Subcutaneous abdominal adipose tissue (tissue), 5 donors: Measurements from ENCODE around the gene RAB4A.

ENCODE experiments used
- H3K27ac ChIP-seq: one replicate; pipeline ENCODE4 v1.7.0; 2013; ENCODE audit warnings: low read depth, mild to moderate bottlenecking, inconsistent platforms, low read length, moderate library complexity
- H3K27me3 ChIP-seq, 5 donors: one replicate each; pipeline ENCODE4 v1.7.0; 2013; ENCODE audit warnings: low read length in 5 of 5, inconsistent platforms in 1 of 5; ENCODE audit not compliant: control insufficient read depth in 5 of 5, insufficient read depth in 4 of 5
- H3K36me3 ChIP-seq, 5 donors: one replicate each; pipeline ENCODE4 v1.7.0; 2013; ENCODE audit warnings: low read length in 5 of 5; ENCODE audit not compliant: control insufficient read depth in 5 of 5, insufficient read depth in 5 of 5
- H3K4me1 ChIP-seq, 5 donors: one replicate each; pipeline ENCODE4 v1.7.0; 2013; ENCODE audit warnings: low read length in 5 of 5, mild to moderate bottlenecking in 3 of 5, moderate library complexity in 1 of 5; ENCODE audit not compliant: control insufficient read depth in 5 of 5, insufficient read depth in 5 of 5
- H3K4me3 ChIP-seq, 5 donors: one replicate each; pipeline ENCODE4 v1.7.0; 2013; ENCODE audit warnings: low read length in 5 of 5, low read depth in 1 of 5
- H3K9ac ChIP-seq, 5 donors: one replicate each; pipeline ENCODE4 v1.7.0; 2013; ENCODE audit warnings: low read length in 5 of 5, mild to moderate bottlenecking in 4 of 5, moderate library complexity in 3 of 5
- H3K9me3 ChIP-seq, 5 donors: one replicate each; pipeline ENCODE4 v1.7.0; 2013; ENCODE audit warnings: low read length in 5 of 5; ENCODE audit not compliant: control insufficient read depth in 5 of 5
- donor health status: healthy.
- donor health status: healthy.
- donor health status: healthy.
- donor health status: healthy.
- donor health status: healthy.

RAB4A gene

GRCh38 chr1:229229721-229230139, 41.2 kb upstream of the RAB4A start:
- peak overlapping the region; percentile 70 for H3K27ac ChIP-seq
- H3K9ac ChIP-seq = peak overlapping the region in 3 of 5 donors; percentile 32 to 72 (median 36)
- peak overlapping the region; percentile 26 to 50 (median 37) for H3K4me3 ChIP-seq
- H3K4me1 ChIP-seq = peaks cover 13 to 47% (median 33%) of the 10 kb centered on the region in 5 donors
- H3K36me3 ChIP-seq = no peaks in the 10 kb centered on the region
- no peaks in the 10 kb centered on the region for H3K9me3 ChIP-seq
- no peaks in the 10 kb centered on the region for H3K27me3 ChIP-seq

GRCh38 chr1:229230140-229230892, 40.6 kb upstream of the RAB4A start:
- H3K9me3 ChIP-seq = no peaks in the 10 kb centered on the region
- no peaks in the 10 kb centered on the region for H3K27me3 ChIP-seq
- peak overlapping the region in 4 of 5 donors; percentile 26 to 50 (median 38) for H3K4me3 ChIP-seq
- H3K4me1 ChIP-seq = peaks cover 13 to 42% (median 27%) of the 10 kb centered on the region in 5 donors
- H3K36me3 ChIP-seq = no peaks in the 10 kb centered on the region
- peak overlapping the region; percentile 5 for H3K27ac ChIP-seq
- peak overlapping the region in 1 of 5 donors; percentile 36 for H3K9ac ChIP-seq

DNA sequence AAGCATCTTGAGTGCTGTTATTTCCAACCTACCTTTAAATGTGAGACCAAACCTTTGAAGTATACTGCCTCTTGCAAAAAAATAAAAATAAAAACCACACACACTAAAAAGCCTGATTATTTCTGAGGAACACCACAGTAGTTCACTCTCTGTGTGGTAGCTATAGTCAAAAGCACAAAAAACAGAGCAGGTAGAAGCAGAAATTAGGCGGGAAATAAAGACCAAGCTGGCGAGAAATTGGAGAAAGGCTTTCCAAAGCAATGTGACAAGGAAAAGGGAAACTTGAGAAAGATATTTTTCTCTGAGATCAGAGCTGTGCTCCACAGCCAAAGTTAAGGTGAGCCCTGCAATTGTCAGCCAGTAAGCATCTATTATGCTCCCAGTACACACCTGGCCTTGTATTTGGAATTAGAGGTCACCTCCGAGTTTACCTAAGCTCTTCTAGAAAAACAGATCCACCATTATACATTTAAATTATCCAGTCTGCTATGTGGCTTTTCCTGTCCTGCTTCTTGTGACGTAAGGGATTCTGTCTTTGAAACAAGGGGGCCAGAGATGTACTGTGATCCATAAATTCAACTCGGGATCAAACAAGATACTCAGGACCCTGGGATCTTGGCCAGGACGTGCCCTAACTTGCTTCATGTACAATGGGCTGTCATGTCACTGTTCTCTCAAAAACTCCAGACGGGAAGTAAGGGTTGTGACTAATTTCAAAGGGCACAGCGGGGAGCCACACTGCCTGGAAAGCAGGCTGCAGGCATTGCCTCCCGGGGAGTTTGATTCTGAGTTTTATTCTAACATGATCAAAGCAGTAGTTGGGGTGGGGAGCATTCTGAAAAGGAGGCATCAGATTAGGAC, 39.8 kb upstream of the RAB4A start:
- H3K9me3 ChIP-seq = no peaks in the 10 kb centered on the region
- no peaks in the 10 kb centered on the region for H3K36me3 ChIP-seq
- H3K4me1 ChIP-seq = peaks cover 13 to 38% (median 26%) of the 10 kb centered on the region in 5 donors
- no peak overlapping the region for H3K4me3 ChIP-seq
- H3K27me3 ChIP-seq = no peaks in the 10 kb centered on the region
- no peak overlapping the region for H3K9ac ChIP-seq
- no peak overlapping the region for H3K27ac ChIP-seq

- Histone ChIP-seq H3K9ac (no peak overlapping the region), H3K36me3 (no peaks in the 10 kb centered on the region), H3K27ac (no peak overlapping the region), H3K4me3 (no peak overlapping the region), H3K9me3 (no peaks in the 10 kb centered on the region), H3K27me3 (no peaks in the 10 kb centered on the region), H3K4me1 (peaks cover 13 to 38% (median 26%) of the 10 kb centered on the region in 5 donors)
These were observed 39.2 kb upstream of the RAB4A start for GRCh38 chr1:229231754-229232119.

- Histone ChIP-seq H3K4me1 (peaks cover under 1 to 26% (median 17%) of the 10 kb centered on the region in 5 donors), H3K27me3 (no peaks in the 10 kb centered on the region), H3K9me3 (no peaks in the 10 kb centered on the region), H3K4me3 (no peak overlapping the region), H3K27ac (no peak overlapping the region), H3K36me3 (no peaks in the 10 kb centered on the region), H3K9ac (no peak overlapping the region)
These were observed 35.9 kb upstream of the RAB4A start for GRCh38 chr1:229234870-229235472.

GRCh38 chr1:229237320-229237719, 33.6 kb upstream of the RAB4A start:
- Histone ChIP-seq H3K4me1 (peaks cover 0 to 9% (median 4%) of the 10 kb centered on the region in 5 donors), H3K27ac (no peak overlapping the region), H3K9ac (no peak overlapping the region), H3K36me3 (no peaks in the 10 kb centered on the region), H3K4me3 (no peak overlapping the region), H3K9me3 (no peaks in the 10 kb centered on the region), H3K27me3 (no peaks in the 10 kb centered on the region)

DNA sequence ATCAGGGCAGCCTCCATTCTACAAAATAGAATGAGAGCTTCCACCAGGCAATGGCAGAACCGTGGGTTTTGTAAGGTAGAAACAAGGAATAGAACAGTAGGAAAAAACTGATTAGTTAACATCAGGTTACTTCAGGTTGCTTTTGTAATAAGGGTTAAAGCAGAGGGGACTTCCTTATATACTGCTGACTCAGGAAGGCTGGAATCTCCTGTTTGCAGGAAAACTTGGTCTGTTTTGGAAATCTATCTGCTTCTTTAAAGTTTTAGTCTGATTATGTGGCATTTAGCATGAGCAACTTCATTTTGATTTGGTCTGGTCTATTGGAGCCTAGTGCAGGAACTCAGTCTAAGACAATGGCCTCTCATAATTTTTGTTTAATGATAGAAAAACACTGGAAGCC, 32.7 kb upstream of the RAB4A start:
- H3K4me3 ChIP-seq = no peak overlapping the region
- H3K27me3 ChIP-seq = no peaks in the 10 kb centered on the region
- H3K9ac ChIP-seq = no peak overlapping the region
- no peaks in the 10 kb centered on the region for H3K36me3 ChIP-seq
- peaks cover 0 to 9% (median 4%) of the 10 kb centered on the region in 5 donors for H3K4me1 ChIP-seq
- H3K9me3 ChIP-seq = peaks cover 0 to 4% (median 0%) of the 10 kb centered on the region in 5 donors
- H3K27ac ChIP-seq = no peak overlapping the region

- Histone ChIP-seq H3K4me3 (no peak overlapping the region), H3K4me1 (peaks cover 0 to 9% (median 4%) of the 10 kb centered on the region in 5 donors), H3K27ac (no peak overlapping the region), H3K9me3 (peaks cover 0 to 10% (median 5%) of the 10 kb centered on the region in 5 donors), H3K9ac (no peak overlapping the region), H3K27me3 (no peaks in the 10 kb centered on the region), H3K36me3 (no peaks in the 10 kb centered on the region)
These were observed 32.1 kb upstream of the RAB4A start for GRCh38 chr1:229238674-229239415.

- H3K4me1 ChIP-seq = peaks cover 0 to 9% (median 4%) of the 10 kb centered on the region in 5 donors
- H3K9me3 ChIP-seq = peaks cover 0 to 14% (median 7%) of the 10 kb centered on the region in 5 donors
- H3K27ac ChIP-seq = no peak overlapping the region
- H3K27me3 ChIP-seq = no peaks in the 10 kb centered on the region
- H3K4me3 ChIP-seq = no peak overlapping the region
- no peaks in the 10 kb centered on the region for H3K36me3 ChIP-seq
- H3K9ac ChIP-seq = no peak overlapping the region
These were observed 30.4 kb upstream of the RAB4A start for GRCh38 chr1:229240532-229240931.
